HCT116 (cell line): Measurements from ENCODE around the gene NR1I3. TPM values are rescaled to one million over a fixed set of nuclear protein-coding genes. Genes with fewer than 3 reads are reported as not detected.

ENCODE experiments used
- ATAC-seq: fragments of 200-7000 bp; cut with Tn5 transposase; 2 replicates; pipeline ENCODE4 v1.9.1; 2020; ENCODE audit warnings: mild to moderate bottlenecking, moderate library complexity
- BruUV-seq: library from RNA; stranded (reverse); fragments of 400-500 nt; replicated peaks from 2 replicates; lab custom pipeline; 2021; lab: Mats Ljungman, UMichigan
- CTCF ChIA-PET: fragments of 300-600 bp; sonication (Branson Sonifier 250); formaldehyde crosslinking; loops from one replicate; lab custom pipeline; 2021; ENCODE audit warnings: antibody characterized with exemption; lab: Charles Lee
- POLR2A ChIA-PET: fragments of 300-600, 350-600 bp; sonication (Branson Sonifier 250); formaldehyde crosslinking; loops from one replicate; lab custom pipeline; 2021; ENCODE audit warnings: antibody characterized with exemption; lab: Charles Lee
- RAD21 ChIA-PET, 2 experiments: fragments of 300-600 bp; sonication (Branson Sonifier 250); formaldehyde crosslinking; loops; one replicate each; lab custom pipeline; 2023; ENCODE audit warnings: low total read pairs in 2 of 2; ENCODE audit not compliant: uncharacterized antibody in 2 of 2, unreplicated experiment in 2 of 2, low non-redundant PET in 1 of 2; lab: Charles Lee
- DNase-seq: peaks from one replicate; pipeline ENCODE4 v3.0.0-alpha.2; 2010; ENCODE audit warnings: low read depth, low spot score
- H2AFZ ChIP-seq: fragments of 200-600 bp; shearing (Covaris generic), sonication (generic); 2 replicates; pipeline ENCODE4 v1.6.1; 2017; ENCODE audit warnings: low read depth, mixed run types, mixed read lengths, antibody characterized with exemption, low read length; ENCODE audit not compliant: poor library complexity, severe bottlenecking
- H3K27ac ChIP-seq: 2 replicates; pipeline ENCODE4 v1.5.1; 2012; ENCODE audit warnings: low read depth, low read length
- H3K27me3 ChIP-seq: fragments of 200-600 bp; sonication (generic); 2 replicates; pipeline ENCODE4 v1.6.1; 2016; ENCODE audit warnings: mixed run types, low read length, mixed read lengths; ENCODE audit not compliant: insufficient read depth
- H3K36me3 ChIP-seq, 2 experiments: fragments of 200-500 bp in 1 of 2; fragments of 200-600 bp in 1 of 2; sonication (Bioruptor generic) in 1 of 2; sonication (generic) in 1 of 2; 2 replicates each; pipeline versions ENCODE4 v1.5.1 to v1.6.1; 2014 to 2016; ENCODE audit warnings: low read length in 2 of 2, inconsistent platforms in 1 of 2, mixed read lengths in 1 of 2, mixed run types in 1 of 2; ENCODE audit not compliant: insufficient read depth in 2 of 2, control insufficient read depth in 1 of 2
- H3K4me1 ChIP-seq, 2 experiments: fragments of 200-600 bp in 1 of 2; sonication (generic) in 1 of 2; 2 replicates each; pipeline versions ENCODE4 v1.5.1 to v1.6.1; 2012 to 2017; ENCODE audit warnings: low read length in 2 of 2, inconsistent platforms in 1 of 2, mild to moderate bottlenecking in 1 of 2, mixed read lengths in 1 of 2, mixed run types in 1 of 2, moderate library complexity in 1 of 2; ENCODE audit not compliant: insufficient read depth in 2 of 2, control insufficient read depth in 1 of 2
- H3K4me2 ChIP-seq: fragments of 200-600 bp; sonication (generic); 2 replicates; pipeline ENCODE4 v1.6.1; 2017; ENCODE audit warnings: mixed run types, low read length, mixed read lengths
- H3K4me3 ChIP-seq, 2 experiments: fragments of 200-600 bp in 1 of 2; sonication (generic) in 1 of 2; replicated peaks in 1 of 2; 2 replicates each; pipeline ENCODE4 v1.5.1; 2011 to 2016; ENCODE audit warnings: low read length in 2 of 2, control low read depth in 1 of 2, low read depth in 1 of 2, mild to moderate bottlenecking in 1 of 2, mixed read lengths in 1 of 2, mixed run types in 1 of 2
- H3K79me2 ChIP-seq: fragments of 200-600 bp; sonication (generic); 2 replicates; pipeline ENCODE4 v1.6.1; 2017; ENCODE audit warnings: mild to moderate bottlenecking, mixed run types, low read length, moderate library complexity, mixed read lengths; ENCODE audit not compliant: insufficient read depth
- H3K9ac ChIP-seq: fragments of 200-600 bp; sonication (generic); 2 replicates; pipeline ENCODE4 v1.6.1; 2016; ENCODE audit warnings: low read length, mixed read lengths
- H3K9me2 ChIP-seq: fragments of 200-600 bp; sonication (generic), shearing (Covaris generic); 2 replicates; pipeline ENCODE4 v1.6.1; 2017; ENCODE audit warnings: mixed run types, mild to moderate bottlenecking, moderate library complexity; ENCODE audit not compliant: insufficient read depth
- H3K9me3 ChIP-seq, 2 experiments: fragments of 200-500 bp in 1 of 2; fragments of 200-600 bp in 1 of 2; sonication (Bioruptor generic) in 1 of 2; sonication (generic) in 1 of 2; 2 replicates each; pipeline ENCODE4 v1.6.1; 2014 to 2017; ENCODE audit warnings: low read length in 2 of 2, mixed read lengths in 2 of 2, inconsistent platforms in 1 of 2, low read depth in 1 of 2, mild to moderate bottlenecking in 1 of 2, mixed run types in 1 of 2, moderate library complexity in 1 of 2; ENCODE audit not compliant: control insufficient read depth in 1 of 2, insufficient read depth in 1 of 2
- H4K20me1 ChIP-seq: fragments of 200-600 bp; sonication (generic), shearing (Covaris generic); 2 replicates; pipeline ENCODE4 v1.6.1; 2017; ENCODE audit warnings: mixed run types, mild to moderate bottlenecking, moderate library complexity; ENCODE audit not compliant: insufficient read depth
- CEBPB ChIP-seq: IDR thresholded peaks from 2 replicates; pipeline ENCODE4 v1.6.1; 2012; ENCODE audit warnings: low read depth
- EGR1 ChIP-seq: IDR thresholded peaks from 2 replicates; pipeline ENCODE4 v1.6.1; 2012; ENCODE audit warnings: low read depth
- ELF1 ChIP-seq: IDR thresholded peaks from 2 replicates; pipeline ENCODE4 v1.6.1; 2012; ENCODE audit warnings: low read depth, borderline replicate concordance
- EZH2 ChIP-seq: fragments of 200-600 bp; sonication (generic); IDR thresholded peaks from 2 replicates; pipeline ENCODE4 v1.6.1; 2017; ENCODE audit warnings: antibody characterized with exemption, mixed run types
- FOSL1 ChIP-seq: IDR thresholded peaks from 2 replicates; pipeline ENCODE4 v1.6.1; 2012; ENCODE audit warnings: low read depth
- MAX ChIP-seq: IDR thresholded peaks from 2 replicates; pipeline ENCODE4 v1.6.1; 2012
- POLR2A ChIP-seq: IDR thresholded peaks from 2 replicates; pipeline ENCODE4 v1.7.0; 2011; ENCODE audit warnings: borderline replicate concordance; ENCODE audit not compliant: insufficient read depth, insufficient read length; ENCODE audit errors: extremely low read depth
- RAD21 ChIP-seq: IDR thresholded peaks from 2 replicates; pipeline ENCODE4 v1.6.1; 2012; ENCODE audit warnings: low read depth, mild to moderate bottlenecking
- SIN3A ChIP-seq: IDR thresholded peaks from 2 replicates; pipeline ENCODE4 v1.6.1; 2012; ENCODE audit warnings: low read depth
- TCF7L2 ChIP-seq: IDR thresholded peaks from 2 replicates; pipeline ENCODE4 v1.7.0; 2011; ENCODE audit warnings: borderline replicate concordance, inconsistent platforms; ENCODE audit not compliant: insufficient read depth, insufficient read length; ENCODE audit errors: extremely low read depth
- ZFX ChIP-seq: fragments of 450-650 bp; IDR thresholded peaks from 2 replicates; pipeline ENCODE4 v1.6.1; 2017
- ZNF274 ChIP-seq: fragments of 200-500 bp; sonication (Bioruptor generic); IDR thresholded peaks from 2 replicates; pipeline ENCODE4 v1.6.1; 2014; ENCODE audit warnings: mild to moderate bottlenecking, low read depth, low read length, inconsistent platforms
- intact Hi-C: fragments of 100-400 bp; cut with micrococcal nuclease; formaldehyde crosslinking; loops from 2 replicates; pipeline ENCODE4 v1.10.0; 2022
- total RNA-seq: library from RNA; stranded (reverse); gene quantifications from one replicate; pipeline ENCODE4 v1.2.1, GENCODE V29; 2021; ENCODE audit not compliant: unreplicated experiment
- TF ChIP-seq, protein P1 (sequence below): IDR thresholded peaks from 2 replicates; pipeline ENCODE4 v1.6.1; 2012
- TF ChIP-seq, protein P2 (sequence below), 3 experiments: fragments of 200-600 bp in 1 of 3; sonication (generic) in 1 of 3; IDR thresholded peaks in 2 of 3; conservative IDR thresholded peaks in 1 of 3; 2 replicates each; pipeline ENCODE4 v1.5.1; 2012 to 2017; ENCODE audit warnings: low read depth in 2 of 3, low read length in 2 of 3, antibody characterized with exemption in 1 of 3, borderline replicate concordance in 1 of 3, control low read depth in 1 of 3, mild to moderate bottlenecking in 1 of 3, mixed read lengths in 1 of 3, mixed run types in 1 of 3, moderate library complexity in 1 of 3; ENCODE audit not compliant: insufficient read depth in 1 of 3

The NR1I3 gene
- total RNA-seq, 1 experiment from 2014 or later: not detected

- no peak overlapping the region for H3K9ac ChIP-seq
- no peaks in the 10 kb centered on the region for H3K9me3 ChIP-seq
- TF ChIP-seq, protein P1, sequence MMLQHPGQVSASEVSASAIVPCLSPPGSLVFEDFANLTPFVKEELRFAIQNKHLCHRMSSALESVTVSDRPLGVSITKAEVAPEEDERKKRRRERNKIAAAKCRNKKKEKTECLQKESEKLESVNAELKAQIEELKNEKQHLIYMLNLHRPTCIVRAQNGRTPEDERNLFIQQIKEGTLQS: no peak
- TF ChIP-seq FOSL1: no peak
- TF ChIP-seq EZH2: no peak
- TF ChIP-seq CEBPB: no peak
- TF ChIP-seq SIN3A: no peak
- no peak for TF ChIP-seq ZFX
- TF ChIP-seq, protein P2, sequence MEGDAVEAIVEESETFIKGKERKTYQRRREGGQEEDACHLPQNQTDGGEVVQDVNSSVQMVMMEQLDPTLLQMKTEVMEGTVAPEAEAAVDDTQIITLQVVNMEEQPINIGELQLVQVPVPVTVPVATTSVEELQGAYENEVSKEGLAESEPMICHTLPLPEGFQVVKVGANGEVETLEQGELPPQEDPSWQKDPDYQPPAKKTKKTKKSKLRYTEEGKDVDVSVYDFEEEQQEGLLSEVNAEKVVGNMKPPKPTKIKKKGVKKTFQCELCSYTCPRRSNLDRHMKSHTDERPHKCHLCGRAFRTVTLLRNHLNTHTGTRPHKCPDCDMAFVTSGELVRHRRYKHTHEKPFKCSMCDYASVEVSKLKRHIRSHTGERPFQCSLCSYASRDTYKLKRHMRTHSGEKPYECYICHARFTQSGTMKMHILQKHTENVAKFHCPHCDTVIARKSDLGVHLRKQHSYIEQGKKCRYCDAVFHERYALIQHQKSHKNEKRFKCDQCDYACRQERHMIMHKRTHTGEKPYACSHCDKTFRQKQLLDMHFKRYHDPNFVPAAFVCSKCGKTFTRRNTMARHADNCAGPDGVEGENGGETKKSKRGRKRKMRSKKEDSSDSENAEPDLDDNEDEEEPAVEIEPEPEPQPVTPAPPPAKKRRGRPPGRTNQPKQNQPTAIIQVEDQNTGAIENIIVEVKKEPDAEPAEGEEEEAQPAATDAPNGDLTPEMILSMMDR (IDR thresholded peaks at IDR 0.05 in 2 of 3, conservative IDR thresholded peaks at IDR 0.05 in 1 of 3; ENCODE audit: borderline replicate concordance in 1 of 3, insufficient read depth in 1 of 3, low read depth in 2 of 3, low read length in 2 of 3): no peak
- TF ChIP-seq EGR1: no peak
- no peak for TF ChIP-seq TCF7L2
- no peak overlapping the region for H3K27ac ChIP-seq
- no peak for ATAC-seq
- RAD21 ChIA-PET: no interaction called here
- no peaks in the 10 kb centered on the region for H4K20me1 ChIP-seq
- no peak for DNase-seq
- CTCF ChIA-PET: no interaction called here
- no peak overlapping the region for H3K4me3 ChIP-seq
- H3K4me2 ChIP-seq: no peak overlapping the region
- no peaks in the 10 kb centered on the region for H3K9me2 ChIP-seq
- intact Hi-C loops: no loop called here
- POLR2A ChIA-PET: no interaction called here
- BruUV-seq: no TSS peak
- no peak overlapping the region for H2AFZ ChIP-seq
- no peaks in the 10 kb centered on the region for H3K27me3 ChIP-seq
- no peaks in the 10 kb centered on the region for H3K36me3 ChIP-seq
- no peaks in the 10 kb centered on the region for H3K79me2 ChIP-seq
- peaks cover 3 to 14% of the 10 kb centered on the region in 2 experiments; a peak in 2 of 4 replicates for H3K4me1 ChIP-seq
Measured at GRCh38 chr1:161188381-161188780, 49.6 kb downstream of the NR1I3 start.

GRCh38 chr1:161187311-161187710 is 50.7 kb downstream of the NR1I3 start:
- H3K27ac ChIP-seq: no peak overlapping the region
- no peak overlapping the region for H3K4me3 ChIP-seq
- no peaks in the 10 kb centered on the region for H3K9me3 ChIP-seq
- peaks cover 9 to 19% of the 10 kb centered on the region in 2 experiments for H3K4me1 ChIP-seq
- ATAC-seq (no peak), DNase-seq (no peak)
- no peak overlapping the region for H3K9ac ChIP-seq
- RAD21 ChIA-PET: no interaction called here
- no peaks in the 10 kb centered on the region for H4K20me1 ChIP-seq
- no peaks in the 10 kb centered on the region for H3K36me3 ChIP-seq
- TF ChIP-seq RAD21 (no peak), POLR2A (no peak), ELF1 (no peak), MAX (no peak), TCF7L2 (no peak), FOSL1 (no peak), ZNF274 (no peak), EGR1 (no peak), CEBPB (no peak)
- no peaks in the 10 kb centered on the region for H3K27me3 ChIP-seq
- POLR2A ChIA-PET: no interaction called here
- H3K9me2 ChIP-seq: no peaks in the 10 kb centered on the region
- no peak overlapping the region for H2AFZ ChIP-seq
- no peak overlapping the region for H3K4me2 ChIP-seq
- no peaks in the 10 kb centered on the region for H3K79me2 ChIP-seq
- CTCF ChIA-PET: no interaction called here
- no TSS peak for BruUV-seq
- intact Hi-C loops: no loop called here
